ENCODE data around the gene CT47A1.
"Not testable (repeated sequence)": the region's sequence is repeated elsewhere in the genome, so short reads cannot be mapped to it uniquely, and the experiment has no call there.

CT47A1 gene

DNA sequence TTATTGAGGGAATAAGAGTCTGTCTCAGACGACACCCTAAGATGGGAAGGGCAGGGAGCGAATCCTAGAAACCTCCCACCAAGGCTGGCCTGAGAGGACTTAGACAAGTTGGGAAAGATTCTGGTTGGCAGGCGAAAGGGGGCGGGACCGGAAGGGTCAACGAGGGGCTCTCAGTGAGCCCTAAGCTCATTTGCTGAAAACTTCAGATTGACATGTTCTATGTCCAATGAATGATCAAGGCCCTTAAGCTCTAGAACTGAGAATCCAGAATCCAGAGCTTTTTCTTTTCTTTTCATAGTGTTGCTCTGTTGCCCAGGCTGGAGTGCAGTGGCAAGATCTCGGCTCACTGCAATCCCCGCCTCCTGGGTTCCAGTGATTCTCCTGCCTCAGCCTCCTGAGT lies at the start of gene CT47A1:
CT47A1 (minus strand) TSS at position 101 of the 400 bp plus-strand sequence. CDS start 231 bp downstream, outside the sequence.
- not testable (repeated sequence) for DNase-seq (ENCODE audit: low read depth in 2 of 2)

DNA sequence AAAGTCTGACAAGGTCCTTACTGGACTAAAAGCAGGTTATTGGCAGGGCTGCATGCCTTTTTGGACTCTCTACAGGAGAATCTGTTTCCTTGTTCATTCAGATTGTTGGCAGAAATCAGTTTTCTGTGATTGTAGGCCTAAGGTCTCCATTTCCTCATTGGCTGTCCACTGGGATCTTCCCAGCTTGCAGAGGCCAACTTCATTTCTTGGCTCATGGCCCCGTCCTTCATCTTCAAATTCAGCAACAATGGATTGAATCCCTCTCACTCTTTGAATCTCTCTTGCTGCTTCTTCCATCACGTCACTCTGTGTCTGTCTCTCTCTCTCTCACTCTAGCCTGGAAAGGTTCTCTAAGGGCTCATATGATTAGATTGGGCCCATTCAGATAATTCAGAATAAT lies 47.0 kb upstream of the CT47A1 start:
- DNase-seq (ENCODE audit: low read depth in 2 of 2): no peak

DNA sequence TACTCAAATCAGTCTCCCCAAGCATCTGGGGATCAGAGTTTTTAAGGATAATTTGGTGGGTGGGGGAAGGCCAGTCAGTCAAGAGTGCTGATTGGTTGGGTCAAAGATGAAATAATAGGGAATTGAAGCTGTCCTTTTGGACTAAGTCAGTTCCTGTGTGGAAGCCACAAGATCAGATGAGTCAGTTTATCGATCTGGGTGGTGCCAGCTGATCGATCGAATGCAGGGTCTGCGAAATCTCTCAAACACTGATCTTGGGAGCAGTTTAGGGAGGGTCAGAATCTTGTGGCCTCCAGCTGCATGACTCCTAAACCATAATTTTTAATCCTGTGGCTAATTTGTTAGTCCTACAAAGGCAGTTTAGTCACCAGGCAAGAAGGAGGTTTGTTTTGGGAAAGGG lies 44.5 kb upstream of the CT47A1 start:
- DNase-seq (ENCODE audit: low read depth in 2 of 2): no peak

DNA sequence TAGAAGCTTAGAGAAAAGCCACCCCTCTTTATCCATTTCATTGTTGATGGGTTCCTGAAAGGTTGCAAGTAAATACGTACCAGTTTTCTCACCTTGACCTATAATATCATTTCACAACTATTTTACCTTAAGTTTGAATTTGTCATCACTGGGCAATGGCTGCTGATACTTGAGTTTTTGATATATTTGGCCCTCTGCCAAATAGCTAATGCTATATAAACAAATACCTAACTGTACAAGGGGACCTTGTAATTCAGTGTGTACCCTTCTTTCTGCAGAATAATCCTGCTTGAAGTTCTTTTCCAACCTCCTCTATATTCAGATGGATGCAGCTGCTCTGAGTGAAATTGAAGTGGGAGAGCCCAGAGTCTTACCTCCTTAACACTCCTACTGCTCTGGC lies 42.9 kb upstream of the CT47A1 start:
- no peak for DNase-seq (ENCODE audit: low read depth in 2 of 2)

DNA sequence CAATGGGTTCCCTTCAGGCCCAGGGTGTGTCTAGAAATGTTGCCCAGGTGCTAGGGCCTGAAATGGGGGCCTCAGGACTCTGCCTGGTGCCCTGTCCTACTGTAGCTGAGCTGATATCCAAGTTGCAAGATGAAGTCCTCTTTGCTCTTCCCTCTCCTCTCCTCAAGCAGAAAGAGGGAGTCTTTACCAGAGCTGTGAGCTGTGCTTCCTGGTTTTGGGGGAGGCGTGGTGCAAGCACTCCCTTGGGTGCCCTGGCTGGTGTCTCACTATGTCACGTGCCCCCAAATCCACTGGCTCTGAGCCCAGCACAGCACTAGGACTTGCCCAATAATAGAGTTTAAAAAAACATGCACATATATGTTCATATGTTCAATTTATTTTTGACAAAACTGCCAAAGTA lies 29.3 kb upstream of the CT47A1 start:
- DNase-seq (ENCODE audit: low read depth in 2 of 2): no peak

DNA sequence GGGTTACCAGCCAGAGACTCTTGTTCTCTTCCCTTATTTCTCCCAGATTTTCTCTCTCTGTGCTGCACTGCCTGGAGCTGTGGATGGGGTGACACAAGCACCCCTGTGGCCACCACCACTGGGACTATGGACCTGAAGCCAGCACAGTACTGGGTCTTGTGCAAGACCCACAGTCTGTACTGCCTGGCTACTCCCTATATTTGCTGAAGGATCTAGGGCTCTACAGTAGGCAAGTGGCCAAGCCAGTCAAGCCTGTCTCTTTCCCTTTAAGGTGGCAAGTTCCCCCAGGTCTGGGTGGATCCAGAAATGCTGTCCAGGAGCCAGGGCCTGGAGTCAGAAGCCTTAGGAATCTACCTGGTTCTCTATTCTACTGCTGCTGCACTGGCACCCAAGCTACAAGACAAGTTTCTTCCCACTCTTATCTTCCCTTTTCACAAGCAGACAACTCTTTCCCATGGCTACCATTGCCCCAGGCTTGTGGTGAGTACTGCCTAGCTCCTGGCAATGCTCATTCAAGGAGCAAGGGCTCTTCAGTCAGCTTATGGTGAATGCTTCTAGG lies 28.4 kb upstream of the CT47A1 start:
- DNase-seq (ENCODE audit: low read depth in 2 of 2): no peak

DNA sequence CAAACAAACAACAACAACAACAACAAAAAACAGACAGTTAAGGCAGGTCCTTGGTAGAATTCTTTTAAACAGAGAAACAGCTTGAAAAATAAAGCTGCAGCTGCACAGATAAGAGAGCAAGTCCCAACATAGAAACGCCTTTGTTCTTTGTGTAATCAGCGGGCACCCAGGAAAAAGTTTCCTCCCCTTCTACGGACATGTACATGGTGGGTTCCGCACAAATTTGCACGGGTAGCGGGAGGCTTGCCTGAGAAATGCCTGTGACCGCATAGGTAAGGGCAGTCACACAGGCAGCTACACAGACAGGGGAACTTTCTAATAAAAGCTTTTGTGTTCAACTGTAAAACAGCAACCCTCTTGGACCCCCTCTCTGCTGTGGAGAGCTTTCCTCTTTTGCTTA lies 25.7 kb upstream of the CT47A1 start:
- no peak for DNase-seq (ENCODE audit: low read depth in 2 of 2)

DNA sequence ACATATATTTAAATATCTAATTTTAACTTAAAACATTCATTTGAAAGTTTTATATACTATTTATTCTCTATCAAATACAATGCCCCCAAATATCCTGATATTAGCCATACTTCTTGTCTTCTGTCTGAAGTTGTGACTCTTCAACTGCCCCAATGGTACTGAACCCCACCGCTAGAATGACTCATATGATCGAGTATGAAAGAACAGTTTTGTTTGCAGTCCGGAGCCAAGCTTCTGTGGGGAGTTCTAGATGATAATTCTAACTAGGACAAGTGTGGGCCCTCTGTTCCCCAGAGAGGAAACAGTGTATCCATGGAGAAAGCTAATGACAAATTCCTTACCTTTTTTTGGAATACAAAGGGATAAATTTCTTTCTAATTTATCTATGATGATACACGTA lies 24.7 kb upstream of the CT47A1 start:
- DNase-seq (ENCODE audit: low read depth in 2 of 2): no peak

DNA sequence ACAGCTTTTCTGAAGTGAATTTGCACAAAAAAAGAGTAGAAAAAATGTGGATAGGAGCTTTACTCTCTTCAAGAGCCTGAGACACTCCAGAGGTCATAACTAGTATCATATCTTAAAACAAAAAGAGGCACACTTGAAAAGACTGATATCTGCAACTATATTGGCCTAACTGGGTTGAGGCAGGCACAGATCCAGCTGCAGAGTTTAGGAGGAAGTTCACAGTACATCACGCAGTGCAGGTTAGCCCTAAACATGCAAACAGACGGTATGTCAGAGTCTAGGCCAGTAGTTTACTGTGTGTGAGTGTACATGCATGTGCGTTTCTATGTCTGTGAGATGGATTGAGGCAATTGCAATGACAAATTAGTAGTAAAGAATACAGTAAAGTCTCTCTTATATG lies 24.2 kb upstream of the CT47A1 start:
- no peak for DNase-seq (ENCODE audit: low read depth in 2 of 2)

DNA sequence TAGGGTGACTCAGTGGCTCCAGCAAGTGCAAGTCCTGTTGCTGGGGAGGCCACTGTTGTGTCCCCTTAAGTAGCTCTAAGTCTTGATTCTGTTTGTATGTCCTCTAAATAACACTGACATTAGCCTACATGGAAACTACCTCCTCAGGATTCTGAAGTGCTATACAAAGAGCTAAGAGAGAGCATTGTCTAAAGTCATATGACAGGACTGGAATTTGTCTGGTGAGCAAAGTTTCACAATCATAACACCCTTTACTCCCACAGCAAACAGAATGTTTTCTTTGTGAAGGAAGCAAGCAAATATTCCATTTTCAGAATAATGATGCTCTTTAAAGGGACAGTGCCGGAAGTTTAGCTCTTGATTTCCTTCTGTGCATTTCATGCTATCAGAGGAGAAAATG lies 23.4 kb upstream of the CT47A1 start:
- no peak for DNase-seq (ENCODE audit: low read depth in 2 of 2)

DNA sequence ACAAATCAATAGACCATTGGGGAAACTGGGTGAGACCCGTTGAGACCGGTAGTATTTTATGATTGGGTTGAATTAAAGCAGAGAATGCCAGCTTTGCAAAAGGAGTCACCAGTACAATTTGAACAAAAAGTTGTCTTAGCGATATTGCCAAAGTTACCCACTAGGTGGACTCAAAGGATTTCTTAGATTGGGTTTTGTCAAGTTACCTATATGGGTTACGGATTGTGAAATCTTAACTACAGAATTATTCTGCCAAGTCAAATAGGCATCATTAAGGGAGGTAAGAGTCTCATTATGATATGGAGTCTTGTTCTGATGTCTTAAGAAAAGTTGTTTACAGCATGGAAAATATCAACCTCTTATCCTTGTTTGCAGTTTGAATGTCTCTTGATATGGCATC lies 15.0 kb upstream of the CT47A1 start:
- no peak for DNase-seq (ENCODE audit: low read depth in 2 of 2)

DNA sequence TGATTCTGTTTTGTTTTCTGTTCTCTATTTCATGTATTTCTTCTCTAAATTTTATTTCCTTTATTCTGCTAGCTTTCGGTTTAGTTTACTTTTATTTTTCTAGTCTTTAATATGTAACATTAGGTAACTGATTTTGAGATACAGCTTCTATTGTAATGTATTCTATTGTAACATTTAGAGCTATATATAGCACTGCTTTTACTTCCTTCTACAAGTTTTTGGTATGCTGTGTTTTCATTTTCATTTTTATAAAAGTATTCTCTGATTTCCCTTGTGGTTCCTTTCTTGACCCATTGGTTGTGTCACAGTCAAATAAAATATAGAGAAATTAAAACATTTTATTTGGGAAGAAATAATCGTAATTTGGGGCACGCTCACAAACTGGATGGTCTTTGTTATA lies 13.9 kb upstream of the CT47A1 start:
- DNase-seq (ENCODE audit: low read depth in 2 of 2): no peak

DNA sequence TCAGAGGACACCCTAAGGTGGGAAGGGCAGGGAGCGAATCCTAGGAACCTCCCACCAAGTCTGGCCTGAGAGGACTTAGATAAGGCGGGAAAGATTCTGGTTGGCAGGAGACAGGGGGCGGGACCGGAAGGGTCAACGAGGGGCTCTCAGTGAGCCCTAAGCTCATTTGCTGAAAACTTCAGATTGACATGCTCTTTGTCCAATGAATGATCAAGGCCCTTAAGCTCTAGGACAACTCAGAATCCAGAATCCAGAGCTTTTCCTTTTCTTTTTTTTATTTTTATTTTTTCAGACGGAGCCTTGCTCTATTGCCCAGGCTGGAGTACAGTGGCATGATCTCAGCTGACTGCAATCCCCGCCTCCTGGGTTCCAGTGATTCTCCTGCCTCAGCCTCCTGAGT lies 29.1 kb downstream of the CT47A1 start, which contains the start of gene CT47A7:
CT47A7 (minus strand) TSS at position 101 of the 400 bp plus-strand sequence. CDS start 255 bp downstream, outside the sequence.
- not testable (repeated sequence) for DNase-seq (ENCODE audit: low read depth in 2 of 2)
